Ovary (tissue), 9 donors: Measurements from ENCODE around the gene LYPD8. TPM values are rescaled to one million over a fixed set of nuclear protein-coding genes. Genes with fewer than 3 reads are reported as not detected.

ENCODE experiments used
- DNase-seq, 5 donors: peaks; one replicate each; pipeline ENCODE4 v3.0.0-alpha.2; 2019 to 2020
- H3K27ac ChIP-seq, 2 donors: fragments of 200-600 bp; one replicate each; pipeline versions ENCODE4 v1.5.1 to v1.8.0; 2019 to 2022
- H3K27me3 ChIP-seq: fragments of 200-600 bp; one replicate; pipeline ENCODE4 v1.8.0; 2022
- H3K36me3 ChIP-seq: fragments of 200-600 bp; sonication (generic); one replicate; pipeline ENCODE4 v1.5.1; 2019
- H3K4me1 ChIP-seq: one replicate; pipeline ENCODE4 v1.8.1; 2013; ENCODE audit warnings: mild to moderate bottlenecking, moderate library complexity; ENCODE audit not compliant: insufficient read depth
- H3K4me3 ChIP-seq: fragments of 200-600 bp; sonication (generic); one replicate; pipeline ENCODE4 v1.5.1; 2017
- H3K9me3 ChIP-seq, 2 donors: fragments of 200-600 bp in 1 of 2; sonication (generic) in 1 of 2; one replicate each; pipeline versions ENCODE4 v1.5.1 to v1.8.1; 2013 to 2019; ENCODE audit warnings: mild to moderate bottlenecking in 1 of 2, moderate library complexity in 1 of 2
- CTCF ChIP-seq, 3 donors: fragments of 450-650 bp in 2 of 3; fragments of 200-600 bp in 1 of 3; IDR thresholded peaks; one replicate each; pipeline versions ENCODE4 v1.5.1 to v1.8.0; 2016 to 2022; ENCODE audit warnings: antibody characterized with exemption in 3 of 3, mild to moderate bottlenecking in 1 of 3
- EP300 ChIP-seq: sonication (generic); formaldehyde crosslinking; IDR thresholded peaks from one replicate; pipeline ENCODE4 v1.6.1; 2017; ENCODE audit warnings: antibody characterized with exemption
- POLR2A ChIP-seq: fragments of 450-650 bp; IDR thresholded peaks from one replicate; pipeline ENCODE4 v1.6.1; 2017; ENCODE audit warnings: antibody characterized with exemption, mild to moderate bottlenecking, moderate library complexity
- WGBS, 3 donors: extraction: QIAGEN DNeasy Blood & Tissue Kit in 1 of 3; methylation state at CpG; one replicate each; pipeline versions ENCODE4 v1.1.5 to v1.1.7; 2013 to 2017; 5-methylcytosine and 5-hydroxymethylcytosine counted together
- intact Hi-C, 4 donors: fragments of 100-400 bp; cut with DNase I; formaldehyde crosslinking; loops; one replicate each; pipeline versions ENCODE4 v1.11.0 to v1.15.1; 2022 to 2023
- polyA plus RNA-seq, 2 donors: library from polyadenylated mRNA; stranded (reverse); fragments of 200-250 nt in 1 of 2; fragments of 350-450 nt in 1 of 2; fragmentation: Illumina TruSeq in 1 of 2; extraction: RNeasy Lipid Tissue Mini Kit (QIAGEN cat#74804) in 1 of 2; gene quantifications; one replicate each; pipeline ENCODE4 v1.2.3, GENCODE V29; 2013 to 2014
- total RNA-seq, 7 donors: library from RNA; depleted of rRNA in 2 of 7; stranded (reverse); fragments of >200 nt in 2 of 7; fragmentation: NEBNext Ultra II Directional in 3 of 7; extraction: Animal tissue kit (Norgen Biotek cat#: 25700) in 3 of 7; gene quantifications; one replicate each; pipeline versions ENCODE4 v1.1.0 to v1.2.4, GENCODE V29; 2016 to 2023
- donor health status: DM: no; HTN: no; CAD: no; lungs with moderate emphysema.
- donor health status: DM: no; HTN: no; CAD: no.
- donor health status: Bipolar disorder and iron deficiency.
- donor health status: DM: yes; HTN: yes; CAD: no.
- donor health status: DM: no; HTN: no; CAD: no.
- donor health status: DM: yes; HTN: yes; CAD: no.

LYPD8 gene
- total and polyA plus RNA-seq, 9 donors = 0.24 TPM; not detected in 8

GRCh38 chr1:248730507-248731335 is 24.8 kb downstream of the LYPD8 start:
- no peak for DNase-seq
- intact Hi-C loops = no loop called here
- Histone ChIP-seq H3K9me3 (no peaks in the 10 kb centered on the region), H3K4me3 (no peak overlapping the region), H3K4me1 (no peaks in the 10 kb centered on the region), H3K27me3 (no peaks in the 10 kb centered on the region), H3K36me3 (no peaks in the 10 kb centered on the region), H3K27ac (no peak overlapping the region)
- WGBS, 3 donors = 67 to 70% (median 69%) methylated on average over 13 of the region's 13 CpGs
- TF ChIP-seq EP300 = no peak
- no peak for TF ChIP-seq CTCF (IDR thresholded peaks at IDR 0.05)
- no peak for TF ChIP-seq POLR2A

GRCh38 chr1:248714248-248714647 is 41.3 kb downstream of the LYPD8 start:
- DNase-seq = no peak
- no peaks in the 10 kb centered on the region for H3K36me3 ChIP-seq
- 31 to 45% (median 40%) methylated on average over 3 of the region's 3 CpGs for WGBS, 3 donors
- H3K27me3 ChIP-seq = no peaks in the 10 kb centered on the region
- no peak overlapping the region for H3K4me3 ChIP-seq
- H3K9me3 ChIP-seq = no peaks in the 10 kb centered on the region
- no peaks in the 10 kb centered on the region for H3K4me1 ChIP-seq
- intact Hi-C loops = no loop called here
- TF ChIP-seq POLR2A (no peak), CTCF (IDR thresholded peaks at IDR 0.05) (no peak), EP300 (no peak)
- no peak overlapping the region for H3K27ac ChIP-seq

GRCh38 chr1:248710305-248710900 is 45.2 kb downstream of the LYPD8 start:
- no peaks in the 10 kb centered on the region for H3K4me1 ChIP-seq
- H3K36me3 ChIP-seq = no peaks in the 10 kb centered on the region
- intact Hi-C loops = no loop called here
- DNase-seq = no peak
- WGBS, 3 donors = 78 to 81% (median 80%) methylated on average over 4 of the region's 4 CpGs
- no peak overlapping the region for H3K4me3 ChIP-seq
- no peaks in the 10 kb centered on the region for H3K27me3 ChIP-seq
- H3K27ac ChIP-seq = no peak overlapping the region
- TF ChIP-seq EP300 = no peak
- no peak for TF ChIP-seq CTCF (IDR thresholded peaks at IDR 0.05)
- no peak for TF ChIP-seq POLR2A
- no peaks in the 10 kb centered on the region for H3K9me3 ChIP-seq

GRCh38 chr1:248704606-248705005 is 51.0 kb downstream of the LYPD8 start:
- Histone ChIP-seq H3K9me3 (no peaks in the 10 kb centered on the region), H3K4me1 (no peaks in the 10 kb centered on the region), H3K36me3 (no peaks in the 10 kb centered on the region), H3K27ac (no peak overlapping the region), H3K27me3 (no peaks in the 10 kb centered on the region), H3K4me3 (no peak overlapping the region)
- 35 to 72% (median 37%) methylated on average over 2 of the region's 2 CpGs for WGBS, 3 donors
- no peak for DNase-seq
- no peak for TF ChIP-seq EP300
- no peak for TF ChIP-seq POLR2A
- TF ChIP-seq CTCF (IDR thresholded peaks at IDR 0.05) = no peak
- intact Hi-C loops = no loop called here
